ENCODE measurements around the gene ITGA6. TPM values are rescaled to one million over a fixed set of nuclear protein-coding genes. Genes with fewer than 3 reads are reported as not detected.

The ITGA6 gene
- total RNA-seq, 4 donors from 2014 or later = 34.8 to 66.6 (median 52.7) TPM

GRCh38 chr2:172465417-172466334, 38.3 kb downstream of the ITGA6 start:
- Histone ChIP-seq H3K4me3 (replicated peaks in 1 of 3) (no peak overlapping the region), H3K4me1 (peaks cover 9 to 22% of the 10 kb centered on the region in 2 donors), H3K9me3 (no peaks in the 10 kb centered on the region), H3K27me3 (no peaks in the 10 kb centered on the region), H3K36me3 (no peaks in the 10 kb centered on the region), H3K27ac (no peak overlapping the region)
- TF ChIP-seq CTCF (IDR thresholded peaks at IDR 0.05) = peak; percentile 50 to 88 (median 78)
- TF ChIP-seq POLR2A (IDR thresholded peaks at IDR 0.05) = no peak
- 50 to 57% methylated on average over 24 of the region's 24 CpGs for WGBS, 2 donors
- intact Hi-C loops (cut with DNase I) = loop anchor here (2.0 kb wide), 1 partner anchor 293 kb away; no protein-coding TSS in a partner anchor
- DNase-seq = peak; percentile 61 to 66

GRCh38 chr2:172467382-172467781, 40.0 kb downstream of the ITGA6 start:
- DNase-seq = no peak
- intact Hi-C loops (cut with DNase I) = no loop called here
- H3K9me3 ChIP-seq = no peaks in the 10 kb centered on the region
- no peaks in the 10 kb centered on the region for H3K27me3 ChIP-seq
- H3K4me3 ChIP-seq (replicated peaks in 1 of 3) = no peak overlapping the region
- H3K27ac ChIP-seq = no peak overlapping the region
- H3K36me3 ChIP-seq = no peaks in the 10 kb centered on the region
- TF ChIP-seq POLR2A (IDR thresholded peaks at IDR 0.05) (no peak), CTCF (IDR thresholded peaks at IDR 0.05) (no peak)
- H3K4me1 ChIP-seq = peaks cover 9 to 15% of the 10 kb centered on the region in 2 donors
- 84 to 94% methylated on average over 8 of the region's 8 CpGs for WGBS, 2 donors

- intact Hi-C loops (cut with DNase I) = no loop called here
- Histone ChIP-seq H3K27me3 (no peaks in the 10 kb centered on the region), H3K27ac (no peak overlapping the region), H3K9me3 (no peaks in the 10 kb centered on the region), H3K4me3 (replicated peaks in 1 of 3) (no peak overlapping the region), H3K4me1 (no peaks in the 10 kb centered on the region), H3K36me3 (no peaks in the 10 kb centered on the region)
- DNase-seq = no peak
- 87 to 88% methylated on average over 11 of the region's 11 CpGs for WGBS, 2 donors
- TF ChIP-seq CTCF (IDR thresholded peaks at IDR 0.05) = no peak
- TF ChIP-seq POLR2A (IDR thresholded peaks at IDR 0.05) = no peak
These were observed 43.9 kb downstream of the ITGA6 start for GRCh38 chr2:172470958-172471922.

GRCh38 chr2:172472446-172473033, 45.2 kb downstream of the ITGA6 start:
- DNase-seq = no peak
- TF ChIP-seq POLR2A (IDR thresholded peaks at IDR 0.05) (no peak), CTCF (IDR thresholded peaks at IDR 0.05) (no peak)
- H3K27me3 ChIP-seq = no peaks in the 10 kb centered on the region
- intact Hi-C loops (cut with DNase I) = no loop called here
- no peaks in the 10 kb centered on the region for H3K4me1 ChIP-seq
- no peak overlapping the region for H3K4me3 ChIP-seq (replicated peaks in 1 of 3)
- H3K27ac ChIP-seq = no peak overlapping the region
- 75 to 79% methylated on average over 12 of the region's 12 CpGs for WGBS, 2 donors
- H3K36me3 ChIP-seq = no peaks in the 10 kb centered on the region
- H3K9me3 ChIP-seq = no peaks in the 10 kb centered on the region

Data from thyroid gland (tissue), 4 donors.